ENCODE measurements around the gene SOD2. TPM values are rescaled to one million over a fixed set of nuclear protein-coding genes. Genes with fewer than 3 reads are reported as not detected.
A peak's percentile ranks its signal among the peaks of the same experiment; 100 is the strongest.

SOD2 gene
- total RNA-seq, 3 donors from 2014 or later: 286 to 462 (median 400) TPM

DNA sequence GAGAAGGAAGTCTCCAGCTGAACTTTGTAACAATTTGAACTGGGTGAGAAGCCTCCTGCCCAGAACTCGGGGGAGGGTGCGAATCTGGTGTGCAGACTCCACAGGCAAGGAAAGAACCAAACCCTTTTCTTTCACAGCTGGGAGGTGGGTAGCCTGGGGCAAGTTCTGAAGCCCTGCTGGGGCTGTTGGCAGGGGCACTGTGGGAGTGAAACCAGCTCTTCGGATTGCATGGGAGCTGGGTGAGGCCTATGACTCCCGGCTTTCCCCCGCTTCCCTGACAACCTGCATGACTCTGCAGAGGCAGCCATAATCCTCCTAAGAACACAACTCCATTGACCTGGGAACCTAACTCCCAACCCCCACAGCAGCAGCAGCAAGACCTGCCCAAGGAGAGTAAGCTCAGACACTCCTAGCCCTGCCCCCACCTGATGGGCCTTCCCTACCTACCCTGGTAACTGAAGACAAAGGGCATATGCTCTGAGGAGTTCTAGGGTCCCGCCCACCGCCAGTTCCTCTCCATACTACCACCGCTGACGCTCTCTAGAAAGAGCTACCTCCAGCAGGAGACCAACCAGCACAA, 37.5 kb downstream of the SOD2 start:
- intact Hi-C loops (cut with DNase I, micrococcal nuclease): loop anchor here in 1 of 2 donors (10.0 kb wide), 1 partner anchor 481 kb away; no protein-coding TSS in a partner anchor
- DNase-seq: peak in 2 of 3 donors; percentile 13 to 25

DNA sequence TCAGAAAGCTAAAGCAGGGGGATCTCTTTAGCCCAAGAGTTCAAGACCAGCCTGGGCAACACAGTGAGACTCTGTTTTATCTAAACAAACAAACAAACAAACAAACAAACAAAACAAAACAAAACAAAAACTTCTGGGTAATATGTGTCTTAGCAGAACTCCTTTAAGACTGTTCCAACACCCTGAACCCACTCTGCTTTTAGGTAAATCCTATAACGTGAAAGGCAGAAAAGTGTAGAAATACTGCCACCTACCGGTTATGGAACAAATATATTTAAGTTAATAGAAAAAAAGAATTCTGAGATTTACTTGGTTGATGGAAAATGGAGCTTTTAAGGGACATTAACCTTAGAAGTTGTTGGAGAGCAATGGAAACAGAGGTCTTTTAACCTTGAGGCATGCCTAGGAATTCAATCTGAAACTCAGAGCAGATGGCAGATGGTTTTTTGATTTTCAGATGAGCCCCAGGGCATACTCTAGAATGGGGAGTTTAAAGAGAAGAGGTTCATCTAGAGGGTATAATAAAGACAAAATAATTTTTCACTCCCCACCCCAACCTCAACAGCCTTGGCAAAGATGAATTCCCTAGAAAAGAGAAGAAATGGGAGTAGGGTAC, 38.5 kb downstream of the SOD2 start:
- Histone ChIP-seq H3K4me1 (ENCODE audit: low read depth) (no peaks in the 10 kb centered on the region), H3K36me3 (ENCODE audit: low read depth) (no peaks in the 10 kb centered on the region), H3K9me3 (no peaks in the 10 kb centered on the region), H3K4me3 (no peak overlapping the region)
- intact Hi-C loops (cut with DNase I, micrococcal nuclease): loop anchor here (5.0 to 10.0 kb wide), 2 partner anchors 480 to 482 kb away; no protein-coding TSS in a partner anchor
- peak in 1 of 3 donors; percentile 6 for DNase-seq
- ATAC-seq: peak; percentile 37
- TF ChIP-seq CTCF (IDR thresholded peaks at IDR 0.05): peak; percentile 22

More for the DNA sequence above, 37.5 kb downstream of the SOD2 start:
- Histone ChIP-seq H3K9me3 (no peaks in the 10 kb centered on the region), H3K4me3 (no peak overlapping the region), H3K4me1 (ENCODE audit: low read depth) (no peaks in the 10 kb centered on the region), H3K36me3 (ENCODE audit: low read depth) (no peaks in the 10 kb centered on the region)
- TF ChIP-seq CTCF (IDR thresholded peaks at IDR 0.05): no peak
- ATAC-seq: no peak

DNA sequence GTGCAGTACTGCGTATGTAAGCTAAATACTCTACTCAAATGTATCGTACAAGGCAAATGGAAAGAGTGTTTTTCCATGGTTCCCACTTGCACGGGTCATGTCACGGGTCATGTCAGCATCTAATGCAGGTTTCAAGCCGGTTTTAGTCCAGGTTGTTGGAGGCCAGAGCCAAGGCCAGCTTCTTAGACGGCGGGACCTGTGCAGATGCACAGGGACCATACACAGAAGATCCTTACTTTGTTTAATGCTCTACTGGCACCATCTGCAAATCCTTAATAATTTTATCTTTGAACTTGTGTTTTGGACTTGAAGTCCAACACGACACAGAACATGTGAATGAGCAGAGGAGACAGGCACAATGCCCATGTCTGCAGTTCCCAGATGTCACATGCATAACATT, 42.7 kb downstream of the SOD2 start:
- DNase-seq (no peak), ATAC-seq (no peak)
- intact Hi-C loops (cut with DNase I, micrococcal nuclease): loop anchor here (5.0 to 10.0 kb wide), 2 partner anchors 476 to 478 kb away; no protein-coding TSS in a partner anchor
- H3K4me1 ChIP-seq (ENCODE audit: low read depth): no peaks in the 10 kb centered on the region
- H3K36me3 ChIP-seq (ENCODE audit: low read depth): no peaks in the 10 kb centered on the region
- no peaks in the 10 kb centered on the region for H3K9me3 ChIP-seq
- TF ChIP-seq CTCF (IDR thresholded peaks at IDR 0.05): no peak
- no peak overlapping the region for H3K4me3 ChIP-seq

DNA sequence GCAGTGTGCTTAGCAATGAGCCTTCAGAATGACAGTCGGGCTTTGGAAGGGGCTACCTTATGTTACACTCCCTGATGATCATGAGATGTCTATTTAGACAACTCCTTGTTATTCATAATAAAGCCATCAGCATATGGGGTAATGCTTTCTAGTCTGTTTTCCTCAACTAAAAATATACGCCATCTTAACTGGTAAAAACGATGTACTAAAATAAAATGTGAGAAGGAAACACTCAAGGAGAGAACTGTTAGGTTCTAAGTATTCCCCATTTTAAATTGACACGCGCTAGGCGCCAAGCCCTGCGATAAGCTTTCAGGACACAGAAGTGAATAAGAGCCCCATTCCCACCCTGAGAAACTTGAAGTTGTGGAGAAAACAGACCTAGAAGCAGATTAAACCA, 43.6 kb downstream of the SOD2 start:
- Histone ChIP-seq H3K4me1 (ENCODE audit: low read depth) (no peaks in the 10 kb centered on the region), H3K4me3 (no peak overlapping the region), H3K36me3 (ENCODE audit: low read depth) (no peaks in the 10 kb centered on the region), H3K9me3 (no peaks in the 10 kb centered on the region)
- intact Hi-C loops (cut with DNase I, micrococcal nuclease): loop anchor here in 1 of 2 donors (10.0 kb wide), 1 partner anchor 395 kb away; no protein-coding TSS in a partner anchor
- TF ChIP-seq CTCF (IDR thresholded peaks at IDR 0.05): no peak
- no peak for DNase-seq
- no peak for ATAC-seq

GRCh38 chr6:159646733-159647132, 46.3 kb downstream of the SOD2 start:
- Histone ChIP-seq H3K4me3 (no peak overlapping the region), H3K4me1 (ENCODE audit: low read depth) (no peaks in the 10 kb centered on the region), H3K36me3 (ENCODE audit: low read depth) (no peaks in the 10 kb centered on the region), H3K9me3 (no peaks in the 10 kb centered on the region)
- TF ChIP-seq CTCF (IDR thresholded peaks at IDR 0.05): no peak
- intact Hi-C loops (cut with DNase I, micrococcal nuclease): loop anchor here in 1 of 2 donors (10.0 kb wide), 1 partner anchor 392 kb away; no protein-coding TSS in a partner anchor
- no peak for DNase-seq
- no peak for ATAC-seq
